Heart right ventricle (tissue), 16 donors: ENCODE data around the gene WDPCP. TPM values are rescaled to one million over a fixed set of nuclear protein-coding genes. Genes with fewer than 3 reads are reported as not detected.

Experiments used
- ATAC-seq, 8 donors: fragments of 200-7000 bp; cut with Tn5 transposase; one replicate each; pipeline ENCODE4 v1.9.1; 2020; ENCODE audit warnings: mild to moderate bottlenecking in 8 of 8, moderate library complexity in 8 of 8, moderate number of reproducible peaks in 1 of 8
- DNase-seq, 2 donors: peaks; one replicate each; pipeline ENCODE4 v3.0.0-alpha.2; 2020
- H3K27ac ChIP-seq, 10 donors: fragments of 200-600 bp; sonication (generic) in 2 of 10; one replicate each; pipeline versions ENCODE4 v1.5.0 to v1.8.0; 2020 to 2022; ENCODE audit warnings: mild to moderate bottlenecking in 3 of 10
- H3K27me3 ChIP-seq, 7 donors: fragments of 200-600 bp; one replicate each; pipeline ENCODE4 v1.8.0; 2021 to 2022; ENCODE audit warnings: mild to moderate bottlenecking in 2 of 7
- H3K36me3 ChIP-seq, 9 donors: fragments of 200-600 bp; sonication (generic) in 1 of 9; one replicate each; pipeline versions ENCODE4 v1.5.0 to v1.8.0; 2020 to 2022; ENCODE audit warnings: mild to moderate bottlenecking in 2 of 9
- H3K4me1 ChIP-seq, 9 donors: fragments of 200-600 bp; sonication (generic) in 1 of 9; one replicate each; pipeline versions ENCODE4 v1.5.0 to v1.8.0; 2020 to 2022; ENCODE audit warnings: mild to moderate bottlenecking in 4 of 9
- H3K4me3 ChIP-seq, 10 donors: fragments of 200-600 bp; sonication (generic) in 2 of 10; one replicate each; pipeline versions ENCODE4 v1.5.0 to v1.8.0; 2020 to 2022; ENCODE audit warnings: mild to moderate bottlenecking in 7 of 10, moderate library complexity in 2 of 10
- H3K9me3 ChIP-seq, 11 donors: fragments of 200-600 bp in 10 of 11; sonication (generic) in 2 of 11; one replicate each; pipeline versions ENCODE4 v1.5.0 to v1.8.0; 2013 to 2022; ENCODE audit warnings: mild to moderate bottlenecking in 2 of 11, control low read depth in 1 of 11, moderate library complexity in 1 of 11
- WGBS, 2 donors: extraction: QIAGEN DNeasy Blood & Tissue Kit; methylation state at CpG; one replicate each; pipeline ENCODE4 v1.1.7; 2013; ENCODE audit warnings: inconsistent platforms in 1 of 2; 5-methylcytosine and 5-hydroxymethylcytosine counted together
- intact Hi-C, 10 donors: fragments of 100-400 bp; cut with DNase I; formaldehyde crosslinking; loops; one replicate each; pipeline versions ENCODE4 v1.11.1 to v1.14.2; 2022
- polyA plus RNA-seq, 2 donors: library from polyadenylated mRNA; stranded (reverse); fragments of 200-250 nt; gene quantifications; one replicate each; pipeline ENCODE4 v1.2.3, GENCODE V29; 2013
- total RNA-seq, 10 donors: library from RNA; stranded (reverse); fragmentation: NEBNext Ultra II Directional in 3 of 10; extraction: Animal tissue kit (Norgen Biotek cat#: 25700) in 3 of 10; gene quantifications; one replicate each; pipeline versions ENCODE4 v1.2.1 to v1.2.4, GENCODE V29; 2021 to 2023
- TF ChIP-seq, protein P1 (sequence below), 9 donors: fragments of 200-600 bp; sonication (generic) in 2 of 9; IDR thresholded peaks; one replicate each; pipeline versions ENCODE4 v1.5.0 to v1.8.0; 2021 to 2022; ENCODE audit warnings: antibody characterized with exemption in 9 of 9, mild to moderate bottlenecking in 5 of 9, moderate library complexity in 1 of 9
- donor health status: Arrhythmogenic right ventricular cardiomyopathy.
- donor health status: ischemic (EF 13 %, LVEDD 7.1; RV severe dilation, severe dysfunction).
- donor health status: healthy with polysubstance abuse.
- donor health status: DM: no; HTN: yes; CAD: no.
- donor health status: DM: no; HTN: no; CAD: no.
- donor health status: ischemic (EF 25% LVEDD 6.9; RV normal size, moderate dysfunction).
- donor health status: ischemic (EF 25% LVEDD 5.7; RV mildly dilated, moderate dysfunction).
- donor health status: healthy.
- donor health status: DM: yes; HTN: yes; CAD: no.
- donor health status: Ischemic cardiomyopathy.
- donor health status: ischemic (EF 35%, LVEDD 5.7; RV mildly dilated, moderate dysfunction).
- donor health status: nonischemic (EF 11% LVEDD 7.7; RV severe dilation, severe dysfunction).
- donor health status: DM: yes; HTN: yes; CAD: no.
- donor health status: PGD.
- donor health status: ischemic (EF 29% LVEDD 5.4; RV normal size, mild dysfunction).
- donor health status: nonischemic (EF 23%, LVEDD 6.1; RV moderate dilation, normal function).

WDPCP gene
- total and polyA plus RNA-seq, 12 donors, result 3.7 to 36.6 (median 20.2) TPM

- H3K4me1 ChIP-seq, result no peaks in the 10 kb centered on the region
- intact Hi-C loops, result no loop called here
- WGBS, 2 donors, result 94% methylated on average over 1 of the region's 1 CpG
- H3K9me3 ChIP-seq, result no peaks in the 10 kb centered on the region
- TF ChIP-seq, protein P1, sequence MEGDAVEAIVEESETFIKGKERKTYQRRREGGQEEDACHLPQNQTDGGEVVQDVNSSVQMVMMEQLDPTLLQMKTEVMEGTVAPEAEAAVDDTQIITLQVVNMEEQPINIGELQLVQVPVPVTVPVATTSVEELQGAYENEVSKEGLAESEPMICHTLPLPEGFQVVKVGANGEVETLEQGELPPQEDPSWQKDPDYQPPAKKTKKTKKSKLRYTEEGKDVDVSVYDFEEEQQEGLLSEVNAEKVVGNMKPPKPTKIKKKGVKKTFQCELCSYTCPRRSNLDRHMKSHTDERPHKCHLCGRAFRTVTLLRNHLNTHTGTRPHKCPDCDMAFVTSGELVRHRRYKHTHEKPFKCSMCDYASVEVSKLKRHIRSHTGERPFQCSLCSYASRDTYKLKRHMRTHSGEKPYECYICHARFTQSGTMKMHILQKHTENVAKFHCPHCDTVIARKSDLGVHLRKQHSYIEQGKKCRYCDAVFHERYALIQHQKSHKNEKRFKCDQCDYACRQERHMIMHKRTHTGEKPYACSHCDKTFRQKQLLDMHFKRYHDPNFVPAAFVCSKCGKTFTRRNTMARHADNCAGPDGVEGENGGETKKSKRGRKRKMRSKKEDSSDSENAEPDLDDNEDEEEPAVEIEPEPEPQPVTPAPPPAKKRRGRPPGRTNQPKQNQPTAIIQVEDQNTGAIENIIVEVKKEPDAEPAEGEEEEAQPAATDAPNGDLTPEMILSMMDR (IDR thresholded peaks at IDR 0.05), result no peak
- no peak overlapping the region for H3K27ac ChIP-seq
- no peak for ATAC-seq
- no peak overlapping the region for H3K4me3 ChIP-seq
- peaks cover 0 to 30% (median 6%) of the 10 kb centered on the region in 9 donors for H3K36me3 ChIP-seq
- no peak for DNase-seq
- no peaks in the 10 kb centered on the region for H3K27me3 ChIP-seq
Measured at GRCh38 chr2:63378589-63378988, 209.7 kb downstream of the WDPCP start.

DNA sequence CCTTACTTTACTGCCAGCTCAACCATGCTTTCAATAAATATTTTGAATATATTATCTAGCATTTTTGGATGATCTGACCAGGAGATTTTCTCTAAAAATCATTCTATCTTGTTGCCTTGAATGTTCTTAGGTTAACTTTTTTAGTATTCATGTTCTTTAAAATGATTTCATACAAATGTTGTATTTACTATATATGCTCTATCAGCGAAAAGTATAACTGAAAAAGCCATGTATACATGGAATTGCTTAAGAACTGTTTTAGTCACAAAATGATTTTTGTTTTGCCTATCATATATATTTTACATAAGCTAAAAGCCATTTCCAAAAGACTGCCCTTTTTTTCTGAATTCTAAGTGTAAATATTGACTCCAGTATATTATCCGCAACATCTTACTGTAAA is 213.9 kb downstream of the WDPCP start:
- Histone ChIP-seq H3K27me3 (no peaks in the 10 kb centered on the region), H3K4me1 (no peaks in the 10 kb centered on the region), H3K9me3 (peaks cover 0 to 28% (median 8%) of the 10 kb centered on the region in 11 donors), H3K4me3 (no peak overlapping the region), H3K27ac (no peak overlapping the region), H3K36me3 (peaks cover 0 to 36% (median 2%) of the 10 kb centered on the region in 9 donors)
- no peak for DNase-seq
- TF ChIP-seq, protein P1 (IDR thresholded peaks at IDR 0.05), result no peak
- intact Hi-C loops, result no loop called here
- 99% methylated on average over 2 of the region's 2 CpGs for WGBS, 2 donors
- no peak for ATAC-seq

DNA sequence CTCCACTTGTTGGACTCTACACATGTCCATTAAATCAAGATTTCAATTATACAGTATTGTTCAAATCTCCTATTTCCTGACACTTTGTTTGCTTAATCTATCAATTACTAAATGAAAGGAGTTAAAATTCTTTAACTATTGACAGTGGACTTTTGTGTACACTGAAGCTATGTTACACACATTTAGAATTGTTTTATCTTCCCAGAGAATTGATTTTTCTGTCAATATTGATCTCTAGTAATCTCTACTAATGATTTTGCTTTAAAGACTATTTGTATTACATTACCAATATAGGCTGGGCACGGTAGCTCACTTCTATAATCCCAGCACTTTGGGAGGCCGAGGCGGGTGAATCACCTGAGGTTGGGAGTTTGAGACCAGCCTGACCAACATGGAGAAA is 215.7 kb downstream of the WDPCP start:
- Histone ChIP-seq H3K27me3 (no peaks in the 10 kb centered on the region), H3K36me3 (peaks cover 0 to 34% (median 3%) of the 10 kb centered on the region in 9 donors), H3K27ac (no peak overlapping the region), H3K4me3 (no peak overlapping the region), H3K4me1 (no peaks in the 10 kb centered on the region), H3K9me3 (peaks cover 0 to 28% (median 8%) of the 10 kb centered on the region in 11 donors)
- intact Hi-C loops, result no loop called here
- WGBS, 2 donors, result 94 to 97% methylated on average over 3 of the region's 3 CpGs
- ATAC-seq (no peak), DNase-seq (no peak)
- TF ChIP-seq, protein P1 (IDR thresholded peaks at IDR 0.05), result no peak

GRCh38 chr2:63369146-63369545 is 219.1 kb downstream of the WDPCP start:
- H3K27me3 ChIP-seq, result no peaks in the 10 kb centered on the region
- 100% methylated on average over 1 of the region's 1 CpG for WGBS, 2 donors

More at GRCh38 chr2:63369146-63369545, 219.1 kb downstream of the WDPCP start:
- TF ChIP-seq, protein P1 (IDR thresholded peaks at IDR 0.05), result no peak
- H3K4me3 ChIP-seq, result no peak overlapping the region
- ATAC-seq (no peak), DNase-seq (no peak)
- peaks cover 0 to 31% (median 3%) of the 10 kb centered on the region in 9 donors for H3K36me3 ChIP-seq
- H3K27ac ChIP-seq, result no peak overlapping the region
- no peaks in the 10 kb centered on the region for H3K4me1 ChIP-seq
- peaks cover 0 to 28% (median 8%) of the 10 kb centered on the region in 11 donors for H3K9me3 ChIP-seq
- intact Hi-C loops, result no loop called here
